Measurements from ENCODE around the gene SRGAP3.
A peak's percentile ranks its signal among the peaks of the same experiment; 100 is the strongest.

SRGAP3 gene

GRCh38 chr3:9279966-9280365, 30.5 kb upstream of the SRGAP3 start:
- no peak overlapping the region for H3K9ac ChIP-seq (ENCODE audit: low read length)
- no peaks in the 10 kb centered on the region for H3K36me3 ChIP-seq (ENCODE audit: control insufficient read depth, low read depth, low read length)
- H3K4me1 ChIP-seq (ENCODE audit: control insufficient read depth, low read depth, low read length): peaks cover 13% of the 10 kb centered on the region
- H3K27me3 ChIP-seq (ENCODE audit: control insufficient read depth, insufficient read depth, low read length): no peaks in the 10 kb centered on the region
- H3K9me3 ChIP-seq (ENCODE audit: control insufficient read depth, low read depth, low read length): no peaks in the 10 kb centered on the region
- H3K27ac ChIP-seq (ENCODE audit: low read length): no peak overlapping the region
- H3K4me3 ChIP-seq (ENCODE audit: low read length): no peak overlapping the region

GRCh38 chr3:9278498-9278897, 29.1 kb upstream of the SRGAP3 start:
- Histone ChIP-seq H3K27ac (ENCODE audit: low read length) (no peak overlapping the region), H3K4me1 (ENCODE audit: control insufficient read depth, low read depth, low read length) (peaks cover 13% of the 10 kb centered on the region), H3K9me3 (ENCODE audit: control insufficient read depth, low read depth, low read length) (no peaks in the 10 kb centered on the region), H3K4me3 (ENCODE audit: low read length) (no peak overlapping the region), H3K9ac (ENCODE audit: low read length) (no peak overlapping the region), H3K27me3 (ENCODE audit: control insufficient read depth, insufficient read depth, low read length) (no peaks in the 10 kb centered on the region), H3K36me3 (ENCODE audit: control insufficient read depth, low read depth, low read length) (no peaks in the 10 kb centered on the region)

- no peaks in the 10 kb centered on the region for H3K9me3 ChIP-seq (ENCODE audit: control insufficient read depth, low read depth, low read length)
- H3K27ac ChIP-seq (ENCODE audit: low read length): no peak overlapping the region
- H3K9ac ChIP-seq (ENCODE audit: low read length): no peak overlapping the region
These were observed 28.6 kb upstream of the SRGAP3 start for GRCh38 chr3:9278085-9278484.

GRCh38 chr3:9276761-9277370, 27.4 kb upstream of the SRGAP3 start:
- H3K27ac ChIP-seq (ENCODE audit: low read length): no peak overlapping the region
- no peak overlapping the region for H3K4me3 ChIP-seq (ENCODE audit: low read length)

More at GRCh38 chr3:9278085-9278484, 28.6 kb upstream of the SRGAP3 start:
- Histone ChIP-seq H3K27me3 (ENCODE audit: control insufficient read depth, insufficient read depth, low read length) (no peaks in the 10 kb centered on the region), H3K36me3 (ENCODE audit: control insufficient read depth, low read depth, low read length) (no peaks in the 10 kb centered on the region), H3K4me3 (ENCODE audit: low read length) (no peak overlapping the region), H3K4me1 (ENCODE audit: control insufficient read depth, low read depth, low read length) (peaks cover 13% of the 10 kb centered on the region)

GRCh38 chr3:9271903-9272302, 22.5 kb upstream of the SRGAP3 start:
- Histone ChIP-seq H3K4me3 (ENCODE audit: low read length) (no peak overlapping the region), H3K4me1 (ENCODE audit: control insufficient read depth, low read depth, low read length) (no peaks in the 10 kb centered on the region), H3K27ac (ENCODE audit: low read length) (no peak overlapping the region), H3K9me3 (ENCODE audit: control insufficient read depth, low read depth, low read length) (no peaks in the 10 kb centered on the region), H3K36me3 (ENCODE audit: control insufficient read depth, low read depth, low read length) (no peaks in the 10 kb centered on the region), H3K27me3 (ENCODE audit: control insufficient read depth, insufficient read depth, low read length) (no peaks in the 10 kb centered on the region), H3K9ac (ENCODE audit: low read length) (no peak overlapping the region)

More at GRCh38 chr3:9276761-9277370, 27.4 kb upstream of the SRGAP3 start:
- Histone ChIP-seq H3K27me3 (ENCODE audit: control insufficient read depth, insufficient read depth, low read length) (no peaks in the 10 kb centered on the region), H3K36me3 (ENCODE audit: control insufficient read depth, low read depth, low read length) (no peaks in the 10 kb centered on the region), H3K4me1 (ENCODE audit: control insufficient read depth, low read depth, low read length) (peaks cover 13% of the 10 kb centered on the region), H3K9me3 (ENCODE audit: control insufficient read depth, low read depth, low read length) (no peaks in the 10 kb centered on the region), H3K9ac (ENCODE audit: low read length) (no peak overlapping the region)

GRCh38 chr3:9270704-9271103, 21.3 kb upstream of the SRGAP3 start:
- H3K4me3 ChIP-seq (ENCODE audit: low read length): no peak overlapping the region

GRCh38 chr3:9266716-9267115, 17.3 kb upstream of the SRGAP3 start:
- no peak overlapping the region for H3K9ac ChIP-seq (ENCODE audit: low read length)
- H3K9me3 ChIP-seq (ENCODE audit: control insufficient read depth, low read depth, low read length): no peaks in the 10 kb centered on the region
- H3K36me3 ChIP-seq (ENCODE audit: control insufficient read depth, low read depth, low read length): no peaks in the 10 kb centered on the region
- no peak overlapping the region for H3K27ac ChIP-seq (ENCODE audit: low read length)
- no peaks in the 10 kb centered on the region for H3K4me1 ChIP-seq (ENCODE audit: control insufficient read depth, low read depth, low read length)
- H3K4me3 ChIP-seq (ENCODE audit: low read length): no peak overlapping the region
- no peaks in the 10 kb centered on the region for H3K27me3 ChIP-seq (ENCODE audit: control insufficient read depth, insufficient read depth, low read length)

More at GRCh38 chr3:9270704-9271103, 21.3 kb upstream of the SRGAP3 start:
- Histone ChIP-seq H3K27ac (ENCODE audit: low read length) (no peak overlapping the region), H3K9me3 (ENCODE audit: control insufficient read depth, low read depth, low read length) (no peaks in the 10 kb centered on the region), H3K4me1 (ENCODE audit: control insufficient read depth, low read depth, low read length) (no peaks in the 10 kb centered on the region), H3K9ac (ENCODE audit: low read length) (no peak overlapping the region), H3K27me3 (ENCODE audit: control insufficient read depth, insufficient read depth, low read length) (no peaks in the 10 kb centered on the region), H3K36me3 (ENCODE audit: control insufficient read depth, low read depth, low read length) (no peaks in the 10 kb centered on the region)

- Histone ChIP-seq H3K9me3 (ENCODE audit: control insufficient read depth, low read depth, low read length) (no peaks in the 10 kb centered on the region), H3K9ac (ENCODE audit: low read length) (no peak overlapping the region), H3K27ac (ENCODE audit: low read length) (no peak overlapping the region), H3K4me3 (ENCODE audit: low read length) (peak overlapping the region; percentile 6), H3K36me3 (ENCODE audit: control insufficient read depth, low read depth, low read length) (no peaks in the 10 kb centered on the region), H3K27me3 (ENCODE audit: control insufficient read depth, insufficient read depth, low read length) (peaks cover 6% of the 10 kb centered on the region), H3K4me1 (ENCODE audit: control insufficient read depth, low read depth, low read length) (no peaks in the 10 kb centered on the region)
These were observed 10.9 kb upstream of the SRGAP3 start for GRCh38 chr3:9260305-9260704.

- no peak overlapping the region for H3K9ac ChIP-seq (ENCODE audit: low read length)
- H3K27me3 ChIP-seq (ENCODE audit: control insufficient read depth, insufficient read depth, low read length): peaks cover 6% of the 10 kb centered on the region
- no peak overlapping the region for H3K27ac ChIP-seq (ENCODE audit: low read length)
- no peaks in the 10 kb centered on the region for H3K9me3 ChIP-seq (ENCODE audit: control insufficient read depth, low read depth, low read length)
- H3K4me1 ChIP-seq (ENCODE audit: control insufficient read depth, low read depth, low read length): no peaks in the 10 kb centered on the region
- no peaks in the 10 kb centered on the region for H3K36me3 ChIP-seq (ENCODE audit: control insufficient read depth, low read depth, low read length)
- no peak overlapping the region for H3K4me3 ChIP-seq (ENCODE audit: low read length)
These were observed 7.6 kb upstream of the SRGAP3 start for GRCh38 chr3:9257092-9257491.

- Histone ChIP-seq H3K4me3 (ENCODE audit: low read length) (no peak overlapping the region), H3K36me3 (ENCODE audit: control insufficient read depth, low read depth, low read length) (no peaks in the 10 kb centered on the region), H3K9ac (ENCODE audit: low read length) (no peak overlapping the region), H3K9me3 (ENCODE audit: control insufficient read depth, low read depth, low read length) (no peaks in the 10 kb centered on the region), H3K27ac (ENCODE audit: low read length) (no peak overlapping the region), H3K27me3 (ENCODE audit: control insufficient read depth, insufficient read depth, low read length) (peaks cover 5% of the 10 kb centered on the region), H3K4me1 (ENCODE audit: control insufficient read depth, low read depth, low read length) (no peaks in the 10 kb centered on the region)
These were observed 6.5 kb upstream of the SRGAP3 start for GRCh38 chr3:9255976-9256375.

- no peak overlapping the region for H3K9ac ChIP-seq (ENCODE audit: low read length)
- no peaks in the 10 kb centered on the region for H3K36me3 ChIP-seq (ENCODE audit: control insufficient read depth, low read depth, low read length)
- H3K4me3 ChIP-seq (ENCODE audit: low read length): no peak overlapping the region
- no peaks in the 10 kb centered on the region for H3K9me3 ChIP-seq (ENCODE audit: control insufficient read depth, low read depth, low read length)
- H3K27me3 ChIP-seq (ENCODE audit: control insufficient read depth, insufficient read depth, low read length): no peaks in the 10 kb centered on the region
- H3K4me1 ChIP-seq (ENCODE audit: control insufficient read depth, low read depth, low read length): peaks cover 5% of the 10 kb centered on the region
- no peak overlapping the region for H3K27ac ChIP-seq (ENCODE audit: low read length)
These were observed 5.3 kb upstream of the SRGAP3 start for GRCh38 chr3:9254764-9255163.

GRCh38 chr3:9253327-9253726, 3.9 kb upstream of the SRGAP3 start:
- no peak overlapping the region for H3K4me3 ChIP-seq (ENCODE audit: low read length)
- peaks cover 9% of the 10 kb centered on the region for H3K27me3 ChIP-seq (ENCODE audit: control insufficient read depth, insufficient read depth, low read length)
- peaks cover 13% of the 10 kb centered on the region for H3K4me1 ChIP-seq (ENCODE audit: control insufficient read depth, low read depth, low read length)
- H3K9me3 ChIP-seq (ENCODE audit: control insufficient read depth, low read depth, low read length): no peaks in the 10 kb centered on the region
- no peak overlapping the region for H3K27ac ChIP-seq (ENCODE audit: low read length)
- no peak overlapping the region for H3K9ac ChIP-seq (ENCODE audit: low read length)
- no peaks in the 10 kb centered on the region for H3K36me3 ChIP-seq (ENCODE audit: control insufficient read depth, low read depth, low read length)
